ENCODE measurements around the gene HIBADH.

The HIBADH gene

GRCh38 chr7:27703181-27703580 lies 40.5 kb upstream of the HIBADH start (continued):
- TF ChIP-seq ZNF174 (tag by site-specific recombination; IDR thresholded peaks at IDR 0.05) (no peak), BCL6B (tag by site-specific recombination; IDR thresholded peaks at IDR 0.05) (no peak)

- Histone ChIP-seq H3K9me3 (ENCODE audit: control insufficient read depth, insufficient read depth, low read depth, low read length) (no peaks in the 10 kb centered on the region), H3K27ac (ENCODE audit: extremely low read depth, low read depth, low read length) (no peak overlapping the region), H3K36me3 (ENCODE audit: control insufficient read depth in 2 of 2, insufficient read depth in 1 of 2, low read length in 2 of 2) (no peaks in the 10 kb centered on the region), H3K4me3 (ENCODE audit: low read depth, low read length) (no peak overlapping the region), H3K4me1 (ENCODE audit: control insufficient read depth, insufficient read depth, low read length) (no peaks in the 10 kb centered on the region)
- CTCF ChIA-PET: no interaction called here
- POLR2A ChIA-PET: no interaction called here
- no peak for TF ChIP-seq EGR2 (tag by site-specific recombination; IDR thresholded peaks at IDR 0.05; ENCODE audit: low read depth)
- no peak for TF ChIP-seq ZNF302 (tag by site-specific recombination; IDR thresholded peaks at IDR 0.05; ENCODE audit: low read depth)
- no peak for TF ChIP-seq ZNF521 (tag by site-specific recombination; IDR thresholded peaks at IDR 0.05)
- no peak for TF ChIP-seq BCL11B (tag by site-specific recombination; IDR thresholded peaks at IDR 0.05; ENCODE audit: low read depth)
- no peak for TF ChIP-seq ZIC2 (tag by site-specific recombination; IDR thresholded peaks at IDR 0.05)
- TF ChIP-seq ZNF157 (tag by site-specific recombination; IDR thresholded peaks at IDR 0.05): no peak
- no peak for TF ChIP-seq SALL2 (tag by site-specific recombination; IDR thresholded peaks at IDR 0.05; ENCODE audit: borderline replicate concordance)
- TF ChIP-seq ZNF175 (tag by site-specific recombination; IDR thresholded peaks at IDR 0.05): no peak
- TF ChIP-seq ZNF398 (tag by site-specific recombination; IDR thresholded peaks at IDR 0.05): no peak
- no peak for TF ChIP-seq PATZ1 (tag by site-specific recombination; IDR thresholded peaks at IDR 0.05)
- TF ChIP-seq ZNF274 (IDR thresholded peaks at IDR 0.05; ENCODE audit: low read length): no peak
- no peak for TF ChIP-seq ZNF274 (tag by site-specific recombination; IDR thresholded peaks at IDR 0.05; ENCODE audit: borderline replicate concordance)
- TF ChIP-seq ZNF48 (tag by site-specific recombination; IDR thresholded peaks at IDR 0.05): no peak
- no peak for TF ChIP-seq ZNF561 (tag by site-specific recombination; IDR thresholded peaks at IDR 0.05; ENCODE audit: borderline replicate concordance)
- no peak for TF ChIP-seq ZNF18 (tag by site-specific recombination; IDR thresholded peaks at IDR 0.05)
- TF ChIP-seq SP7 (tag by site-specific recombination; IDR thresholded peaks at IDR 0.05): no peak
- TF ChIP-seq ZNF174 (tag by site-specific recombination; IDR thresholded peaks at IDR 0.05): no peak
- no peak for TF ChIP-seq GLIS2 (tag by site-specific recombination; IDR thresholded peaks at IDR 0.05)
Observed at GRCh38 chr7:27700501-27700900, 37.8 kb upstream of the HIBADH start.

All from HEK293 (cell line).